ENCODE measurements around the gene BRCA1.
"Not testable (repeated sequence)": the region's sequence is repeated elsewhere in the genome, so short reads cannot be mapped to it uniquely, and the experiment has no call there.

Gene BRCA1

DNA sequence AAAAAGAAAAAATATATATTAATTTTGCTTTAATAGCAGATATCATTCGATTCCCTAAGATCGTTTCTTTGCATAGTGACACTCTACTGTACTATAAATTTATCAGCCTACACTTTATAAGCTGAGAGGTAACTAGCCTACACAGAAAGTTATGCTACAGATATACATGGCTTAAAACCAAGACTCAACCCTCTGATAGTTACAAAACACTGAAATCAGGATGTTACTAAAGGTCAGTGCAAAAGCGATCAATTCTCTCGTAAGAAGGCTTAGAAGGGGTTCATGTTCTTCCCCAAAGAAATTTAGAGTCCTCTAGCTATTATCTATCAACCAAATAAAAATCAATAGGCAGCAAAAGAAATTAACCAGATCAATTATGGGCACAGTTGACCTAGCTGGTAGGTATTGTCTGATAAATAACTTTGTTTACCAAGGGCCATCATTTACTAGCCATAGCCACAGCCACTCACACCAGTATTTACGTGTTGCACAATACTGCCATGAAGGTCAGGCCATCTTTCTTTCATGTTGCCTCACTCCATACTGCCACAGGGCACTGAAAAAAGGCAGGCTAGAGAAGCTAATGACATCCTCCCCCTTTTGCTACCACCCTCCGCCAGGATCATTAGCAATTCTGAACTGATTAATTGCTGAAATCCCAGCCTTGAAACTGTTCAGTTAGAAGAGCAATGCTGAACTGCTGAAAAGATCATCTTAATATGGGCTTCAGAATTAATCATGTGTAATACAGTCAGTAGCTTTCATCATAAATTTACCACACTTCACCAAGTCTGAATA lies 56.4 kb downstream of the BRCA1 start:
- DNase-seq, result no peak

DNA sequence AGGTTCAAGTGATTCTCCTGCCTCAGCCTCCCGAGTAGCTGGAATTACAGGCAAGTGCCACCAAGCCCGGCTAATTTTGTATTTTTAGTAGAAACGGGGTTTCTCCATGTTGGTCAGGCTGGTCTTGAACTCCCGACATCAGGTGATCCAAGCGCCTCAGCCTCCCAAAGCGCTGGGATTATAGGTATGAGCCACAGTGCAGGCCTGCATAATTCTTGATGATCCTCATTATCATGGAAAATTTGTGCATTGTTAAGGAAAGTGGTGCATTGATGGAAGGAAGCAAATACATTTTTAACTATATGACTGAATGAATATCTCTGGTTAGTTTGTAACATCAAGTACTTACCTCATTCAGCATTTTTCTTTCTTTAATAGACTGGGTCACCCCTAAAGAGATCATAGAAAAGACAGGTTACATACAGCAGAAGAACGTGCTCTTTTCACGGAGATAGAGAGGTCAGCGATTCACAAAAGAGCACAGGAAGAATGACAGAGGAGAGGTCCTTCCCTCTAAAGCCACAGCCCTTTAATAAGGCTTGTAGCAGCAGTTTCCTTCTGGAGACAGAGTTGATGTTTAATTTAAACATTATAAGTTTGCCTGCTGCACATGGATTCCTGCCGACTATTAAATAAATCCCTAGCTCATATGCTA lies 62.1 kb downstream of the BRCA1 start:
- no peak for DNase-seq

DNA sequence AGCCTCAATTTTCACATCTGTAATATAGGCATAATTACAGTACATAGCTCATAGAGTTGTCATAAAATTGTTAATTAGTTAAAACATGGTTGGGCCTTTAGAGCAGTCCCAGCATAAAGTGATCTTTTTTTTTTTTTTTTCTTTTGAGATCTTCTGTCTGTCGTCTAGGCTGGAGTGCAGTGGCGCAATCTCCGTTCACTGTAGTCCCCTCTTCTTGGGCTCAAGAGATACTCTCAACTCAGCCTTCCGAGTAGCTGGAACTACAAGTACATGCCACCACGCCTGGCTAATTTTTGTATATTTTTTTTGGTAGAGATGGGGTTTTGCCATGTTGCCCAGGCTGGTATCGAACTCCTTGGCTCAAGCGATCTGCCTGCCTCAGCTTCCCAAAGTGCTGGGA lies 69.1 kb downstream of the BRCA1 start:
- DNase-seq, result no peak

DNA sequence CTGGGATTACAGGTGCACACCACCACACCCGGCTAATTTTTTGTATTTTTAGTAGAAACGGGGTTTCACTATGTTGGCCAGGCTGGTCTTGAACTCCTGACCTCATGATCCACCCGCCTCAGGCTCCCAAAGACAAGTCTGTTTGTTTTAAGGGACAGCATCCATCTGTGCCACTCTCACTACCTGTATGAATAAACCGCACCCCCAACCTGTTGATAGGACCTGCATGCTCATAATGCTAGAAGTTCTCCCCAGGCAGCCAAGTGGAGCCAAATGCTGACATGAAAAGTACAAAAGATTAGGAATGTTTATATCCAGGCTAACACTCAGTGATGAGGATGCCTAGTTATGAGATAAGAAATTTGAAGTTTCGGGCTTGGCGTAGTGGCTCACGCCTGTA lies 72.2 kb downstream of the BRCA1 start:
- not testable (repeated sequence) for DNase-seq

DNA sequence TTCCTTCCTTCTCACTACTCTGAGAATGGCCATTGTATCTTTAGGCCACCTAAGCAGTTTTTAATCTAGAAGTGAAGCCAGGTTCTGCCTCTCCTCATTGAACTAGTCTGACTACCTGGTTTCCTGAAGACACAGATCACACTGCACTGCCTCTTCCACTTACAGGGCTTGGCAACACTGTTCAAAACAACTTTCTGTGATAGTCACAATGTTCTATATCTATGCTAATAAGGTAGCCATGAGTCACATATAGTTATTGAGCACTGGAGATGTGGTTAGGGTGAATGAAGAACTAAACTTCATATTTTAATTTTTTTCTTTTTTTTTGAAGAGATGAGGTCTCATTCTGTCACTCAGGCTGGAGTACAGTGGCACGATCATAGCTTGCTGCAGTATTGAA lies 73.2 kb downstream of the BRCA1 start:
- DNase-seq, result no peak

DNA sequence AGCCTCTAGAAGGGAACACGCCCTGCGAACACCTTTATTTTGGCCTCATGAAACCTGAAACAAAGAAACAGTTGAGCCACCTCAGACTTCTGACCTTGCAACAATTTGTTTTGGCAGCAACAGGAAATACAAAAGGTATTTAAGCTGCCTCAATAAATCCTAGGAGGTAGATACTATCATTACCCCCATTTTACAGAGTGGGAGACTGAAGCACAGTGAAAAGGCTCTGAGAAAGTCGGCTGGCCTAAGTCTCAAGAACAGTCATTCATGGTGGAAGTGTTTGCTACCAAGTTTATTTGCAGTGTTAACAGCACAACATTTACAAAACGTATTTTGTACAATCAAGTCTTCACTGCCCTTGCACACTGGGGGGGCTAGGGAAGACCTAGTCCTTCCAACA lies 81.1 kb downstream of the BRCA1 start:
- DNase-seq, result no peak

DNA sequence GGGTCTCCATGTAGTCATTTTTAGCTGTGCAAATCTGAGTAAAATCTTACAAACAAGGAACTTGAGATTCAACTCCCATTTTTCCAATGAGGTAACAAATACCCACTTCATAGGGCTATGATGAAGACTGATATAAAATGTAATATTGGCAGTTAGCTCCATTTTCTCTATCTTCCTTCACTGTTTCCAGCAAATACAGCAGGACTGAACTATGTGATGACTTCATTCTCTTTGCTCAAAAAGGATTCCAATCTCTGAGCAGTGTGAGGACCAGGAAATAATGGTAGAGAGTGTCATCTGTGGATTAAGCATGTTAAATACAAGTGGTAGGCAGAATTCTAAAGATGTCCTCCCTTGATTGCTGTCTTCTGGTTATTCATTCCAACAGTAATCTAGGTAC lies 81.9 kb downstream of the BRCA1 start:
- DNase-seq, result no peak

DNA sequence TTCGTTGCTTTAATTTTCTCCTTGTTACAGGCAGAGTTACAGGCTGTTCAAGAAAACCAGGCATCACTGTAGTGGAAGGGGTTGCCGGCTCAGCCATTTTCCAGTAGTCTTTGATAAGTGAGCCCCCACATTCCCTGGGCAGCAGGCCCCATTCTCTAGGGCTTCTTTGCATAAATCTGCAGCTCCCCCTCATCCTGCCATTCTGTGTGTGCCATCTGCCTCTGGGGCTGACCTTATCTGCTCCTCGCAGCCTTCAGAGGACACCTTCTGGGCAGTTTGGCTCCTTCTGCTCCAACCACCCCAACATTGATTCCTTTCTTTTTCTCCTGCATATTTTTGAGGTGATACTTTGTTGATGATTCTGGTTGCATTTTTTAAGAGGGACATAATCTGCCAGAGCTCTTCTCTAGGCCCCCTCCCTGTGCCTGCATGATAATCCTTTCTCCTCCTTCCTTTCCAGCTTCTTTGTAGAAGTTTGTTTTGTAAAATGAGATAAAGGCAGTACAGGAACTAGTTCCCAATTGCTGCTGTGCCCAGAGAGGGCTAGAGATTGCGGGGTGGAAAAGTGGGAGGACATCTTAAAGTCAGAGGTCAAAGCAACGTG lies 83.0 kb downstream of the BRCA1 start:
- no peak for DNase-seq

DNA sequence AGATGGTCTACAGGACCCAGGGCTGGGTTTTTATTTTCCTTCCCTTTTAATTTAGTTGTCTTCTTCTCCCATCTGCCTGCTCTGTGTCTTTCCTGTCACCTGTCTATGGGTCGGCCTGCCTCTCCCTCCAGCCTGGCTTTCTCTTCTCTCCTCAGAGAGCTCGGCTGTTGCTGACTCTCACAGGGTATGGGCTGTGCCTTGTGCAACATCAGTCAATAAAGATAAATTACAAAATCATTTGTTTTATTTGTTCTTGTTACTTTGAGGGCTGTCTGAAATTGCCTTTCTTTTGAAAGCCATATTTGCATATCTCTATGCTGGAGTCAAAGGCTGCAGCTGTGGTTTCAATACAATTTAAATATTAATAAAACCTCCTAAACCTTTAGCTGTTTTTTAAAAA lies 84.5 kb downstream of the BRCA1 start:
- DNase-seq, result no peak

DNA sequence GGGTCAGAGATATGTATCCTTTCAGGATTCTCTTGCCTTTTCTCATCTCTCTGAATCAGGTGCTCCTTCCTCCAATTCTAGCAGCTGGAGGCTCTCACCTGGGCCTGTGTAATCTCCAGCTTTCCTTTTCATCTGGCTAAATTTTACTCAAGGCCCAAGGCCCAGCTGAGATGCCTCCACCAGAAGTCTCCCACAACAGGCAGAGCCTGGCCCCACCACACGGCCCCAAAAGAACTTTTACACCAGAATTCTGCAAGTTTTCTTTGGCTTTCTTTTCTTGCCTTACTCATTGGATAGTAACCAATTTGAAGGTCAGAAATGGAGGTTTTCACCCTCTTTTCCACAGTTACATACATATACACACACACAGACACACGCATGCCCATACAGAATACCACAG lies 85.5 kb downstream of the BRCA1 start:
- DNase-seq, result no peak

DNA sequence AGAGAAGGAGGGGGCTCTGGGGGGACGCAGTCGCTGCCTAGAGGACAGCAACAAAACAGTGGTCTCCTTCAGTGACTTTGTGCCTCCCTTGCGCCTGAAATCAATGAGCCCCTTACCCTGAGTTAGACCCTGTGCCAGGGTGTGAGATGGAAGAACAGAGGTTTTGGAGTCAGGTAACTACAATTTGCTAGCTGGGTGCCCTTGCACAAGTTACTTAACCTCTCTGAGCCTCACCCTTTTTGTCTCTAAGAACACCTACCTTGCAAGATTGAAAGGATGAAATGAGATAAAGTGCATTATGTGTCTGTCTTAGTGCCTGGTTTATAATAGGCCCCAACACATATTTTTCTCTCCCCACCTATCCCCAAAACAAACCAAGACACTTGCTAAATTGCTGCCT lies 90.3 kb downstream of the BRCA1 start:
- no peak for DNase-seq

DNA sequence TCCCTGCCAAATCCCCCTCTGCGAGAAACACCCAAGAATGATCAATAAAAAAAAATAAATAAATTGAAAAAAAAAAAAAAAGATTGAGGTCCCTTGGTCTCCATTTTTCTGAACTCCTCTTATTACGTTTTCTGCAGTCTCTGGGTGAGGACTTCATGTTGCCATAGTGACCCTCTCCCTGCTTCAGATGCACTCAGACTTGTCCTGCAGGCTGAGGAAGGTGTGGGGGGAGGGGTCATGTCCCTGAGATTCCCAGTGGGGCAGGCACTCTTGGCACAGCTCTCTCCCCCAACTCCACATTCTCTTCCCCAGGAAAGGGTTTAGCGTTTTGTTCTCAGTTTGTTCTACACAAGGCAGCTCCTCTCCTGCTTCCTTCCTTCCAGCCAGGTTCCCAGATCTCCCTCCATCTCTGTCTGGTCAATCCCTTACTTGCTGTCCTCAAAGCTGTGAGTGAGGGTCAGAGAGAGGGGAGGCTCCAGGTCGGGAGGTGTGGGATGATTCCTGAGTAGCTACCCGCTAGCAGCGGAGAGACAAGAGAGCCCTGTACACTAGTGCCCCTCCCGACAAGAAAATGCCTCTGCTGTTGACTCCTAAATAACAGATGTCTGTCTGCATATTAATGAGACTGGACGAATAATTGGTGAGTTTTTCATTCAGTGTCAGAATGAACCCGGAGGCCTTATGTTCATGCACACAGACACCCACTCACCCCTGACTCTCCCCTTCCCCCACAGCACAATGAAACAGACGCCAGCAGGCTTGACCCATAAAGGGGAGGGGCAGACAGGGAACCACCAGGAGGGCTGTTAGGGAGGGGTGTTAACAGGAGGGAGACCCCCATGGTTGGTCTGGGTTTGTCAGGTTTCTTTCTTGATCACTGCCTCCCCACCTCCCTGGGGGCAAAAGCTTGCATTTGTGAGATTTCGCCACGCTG lies 90.9 kb downstream of the BRCA1 start:
- DNase-seq, result no peak

DNA sequence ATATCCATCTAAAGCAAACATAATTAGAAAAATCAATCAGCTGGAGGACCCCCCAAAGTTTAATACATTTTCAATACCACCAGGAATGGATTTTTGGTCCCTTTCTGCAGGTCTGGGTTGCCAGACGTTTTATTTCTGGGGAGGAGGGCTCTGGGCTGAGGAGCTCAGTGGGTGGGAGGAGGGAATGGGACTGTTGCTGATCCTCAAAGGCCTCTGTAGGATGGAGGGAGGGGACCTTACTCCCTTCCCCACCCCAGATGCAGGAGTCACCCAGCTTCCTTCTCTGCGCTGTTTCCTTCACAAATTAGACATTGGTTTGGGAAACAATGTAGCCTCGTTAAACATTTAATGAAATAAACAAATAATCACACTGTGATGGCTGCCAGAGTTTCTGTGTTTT lies 93.5 kb downstream of the BRCA1 start:
- no peak for DNase-seq

DNA sequence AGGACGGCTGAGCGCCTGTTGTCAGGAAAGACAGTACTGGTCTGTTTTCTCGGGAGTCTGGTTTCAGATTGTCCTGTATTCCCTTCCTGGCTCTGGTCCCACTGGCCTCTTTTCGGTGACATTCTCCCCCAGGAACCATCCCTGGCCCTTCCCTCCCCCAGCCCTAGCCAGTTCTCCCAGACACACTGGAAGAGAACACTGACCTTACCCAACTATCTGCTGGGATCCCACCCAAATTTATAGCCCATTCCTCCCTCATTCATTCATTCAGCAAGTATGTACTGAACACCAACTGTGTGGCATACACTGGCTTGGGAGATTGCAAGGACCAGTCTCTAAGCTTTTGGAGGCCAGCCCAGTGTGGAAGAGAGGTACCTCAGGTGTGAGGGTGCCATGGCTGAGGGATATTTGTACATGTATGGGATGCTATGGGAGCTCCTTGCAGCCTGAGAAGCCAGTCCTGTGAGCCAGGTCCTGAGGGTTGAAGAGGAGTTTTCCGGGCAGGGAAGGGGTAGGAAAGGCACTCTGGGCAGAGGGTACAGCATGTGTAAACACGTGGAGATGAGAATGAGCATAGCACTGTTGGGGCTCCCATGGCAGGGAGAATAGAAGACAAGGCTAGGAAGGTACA lies 94.9 kb downstream of the BRCA1 start:
- no peak for DNase-seq

DNA sequence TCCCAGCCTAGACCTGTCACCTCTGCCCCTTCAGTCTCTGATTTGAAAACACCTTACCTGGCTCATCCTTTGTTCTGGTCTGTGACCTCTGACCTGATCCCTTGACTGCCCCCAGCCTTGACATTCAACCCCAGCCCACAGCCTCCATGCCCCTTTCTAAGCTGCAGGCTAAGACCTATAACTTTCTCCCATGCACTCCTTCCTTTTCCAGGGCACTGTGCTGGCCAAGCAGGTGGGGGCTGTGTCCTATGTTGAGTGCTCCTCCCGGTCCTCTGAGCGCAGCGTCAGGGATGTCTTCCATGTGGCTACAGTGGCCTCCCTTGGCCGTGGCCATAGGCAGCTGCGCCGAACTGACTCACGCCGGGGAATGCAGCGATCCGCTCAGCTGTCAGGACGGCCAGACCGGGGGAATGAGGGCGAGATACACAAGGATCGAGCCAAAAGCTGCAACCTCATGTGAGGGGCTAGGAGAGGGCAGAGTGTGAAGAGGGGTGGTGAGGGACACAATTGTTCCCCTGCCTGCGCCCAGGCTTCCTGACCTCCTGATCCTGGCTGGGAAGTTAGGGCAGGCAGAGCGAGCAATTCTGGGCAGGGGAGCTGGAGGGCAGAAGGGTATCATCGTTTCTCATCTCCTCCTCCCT lies 96.8 kb downstream of the BRCA1 start:
- DNase-seq, result no peak

DNA sequence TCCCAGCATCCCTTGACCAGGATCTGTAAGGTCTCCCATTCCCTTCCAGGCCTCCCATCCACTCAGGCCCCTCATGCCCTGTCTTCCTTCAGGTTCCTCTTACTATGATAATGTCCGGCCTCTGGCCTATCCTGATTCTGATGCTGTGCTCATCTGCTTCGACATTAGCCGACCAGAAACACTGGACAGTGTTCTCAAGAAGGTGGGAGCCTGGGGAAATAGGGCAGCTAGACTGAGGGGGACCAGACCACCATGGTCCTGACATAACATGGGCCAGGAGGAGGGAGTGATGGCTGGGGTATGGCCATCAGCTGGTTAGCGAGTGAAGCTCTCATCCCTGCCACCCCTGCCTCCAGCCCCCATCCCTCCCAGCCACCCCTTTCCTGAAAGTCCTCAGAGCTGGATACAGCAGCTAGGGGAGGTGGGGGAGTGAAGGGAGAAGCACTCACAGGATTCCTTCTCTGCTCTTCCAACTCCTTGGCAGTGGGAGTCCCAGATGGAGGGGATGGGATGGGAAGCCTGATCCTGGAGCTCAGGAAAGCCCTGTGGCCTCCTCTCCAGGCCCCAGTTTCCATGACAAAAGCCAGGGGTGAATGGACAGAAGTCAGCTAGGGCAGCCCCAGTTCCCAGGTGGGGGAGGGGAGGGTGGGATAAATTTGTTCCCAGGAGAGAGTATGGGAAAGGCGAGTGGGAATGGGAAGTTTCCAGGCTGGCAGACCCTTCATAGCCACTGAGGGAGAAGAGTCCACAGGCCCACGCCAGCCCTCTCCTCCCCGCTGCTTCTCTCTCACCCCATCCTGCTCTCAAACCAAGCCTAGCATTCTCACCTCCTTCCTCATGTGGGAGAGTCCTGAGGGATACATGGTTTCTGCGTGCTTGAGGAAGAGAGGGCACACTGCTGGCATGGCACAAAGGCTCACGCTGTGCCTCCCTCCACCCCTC lies 97.8 kb downstream of the BRCA1 start:
- DNase-seq, result no peak

DNA sequence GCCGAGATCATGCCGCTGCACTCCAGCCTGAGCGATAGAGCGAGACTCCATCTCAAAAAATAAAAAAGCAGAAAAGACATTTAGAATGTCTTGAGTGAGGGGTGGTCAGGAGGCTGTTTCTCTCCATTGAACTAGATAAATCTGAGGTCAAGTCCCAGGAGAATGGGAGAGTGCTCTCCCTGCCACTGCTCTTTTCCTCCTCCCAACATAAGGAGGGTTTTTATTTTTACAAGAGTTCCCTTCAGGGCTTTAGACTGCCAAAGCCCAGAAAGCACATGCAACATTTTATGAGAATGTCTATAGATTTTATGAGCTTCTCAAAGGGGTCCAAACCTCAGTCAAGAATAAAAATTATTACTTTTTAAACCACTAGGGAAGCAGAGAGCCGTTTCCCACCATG lies 98.6 kb downstream of the BRCA1 start:
- no peak for DNase-seq

DNA sequence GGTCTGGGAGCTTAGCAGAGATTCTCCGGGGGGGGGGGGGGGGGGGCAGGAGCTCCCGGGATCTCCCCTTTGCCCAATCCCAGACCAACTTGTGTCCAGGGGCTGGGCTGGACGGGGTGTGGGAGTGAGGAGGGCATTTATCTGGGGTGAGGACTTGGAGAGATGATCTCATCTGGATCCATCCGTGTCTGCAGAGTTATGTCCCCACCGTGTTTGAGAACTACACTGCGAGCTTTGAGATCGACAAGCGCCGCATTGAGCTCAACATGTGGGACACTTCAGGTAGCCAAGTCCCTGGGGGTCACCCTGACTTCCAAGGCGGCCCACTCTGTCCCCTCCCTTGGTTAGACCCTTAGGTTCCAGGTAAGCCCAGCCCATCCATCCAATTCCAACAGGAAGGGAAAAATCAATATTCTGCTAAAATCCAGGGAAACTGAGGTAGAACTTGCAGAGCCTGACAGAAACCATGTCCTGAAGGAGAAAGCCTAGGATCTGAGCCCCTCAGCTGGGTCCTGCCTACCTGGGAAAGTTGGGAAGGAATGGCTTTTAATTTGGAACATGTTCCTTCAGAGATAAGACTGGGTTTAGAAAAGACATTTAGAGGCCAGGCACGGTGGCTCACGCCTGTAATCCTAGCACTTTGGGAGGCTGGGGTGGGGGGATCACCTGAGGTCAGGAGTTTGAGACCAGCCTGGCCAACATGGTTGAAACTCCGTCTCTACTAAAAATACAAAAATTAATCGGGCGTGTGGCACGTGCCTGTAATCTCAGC lies 99.2 kb downstream of the BRCA1 start:
- DNase-seq, result no peak

DNA sequence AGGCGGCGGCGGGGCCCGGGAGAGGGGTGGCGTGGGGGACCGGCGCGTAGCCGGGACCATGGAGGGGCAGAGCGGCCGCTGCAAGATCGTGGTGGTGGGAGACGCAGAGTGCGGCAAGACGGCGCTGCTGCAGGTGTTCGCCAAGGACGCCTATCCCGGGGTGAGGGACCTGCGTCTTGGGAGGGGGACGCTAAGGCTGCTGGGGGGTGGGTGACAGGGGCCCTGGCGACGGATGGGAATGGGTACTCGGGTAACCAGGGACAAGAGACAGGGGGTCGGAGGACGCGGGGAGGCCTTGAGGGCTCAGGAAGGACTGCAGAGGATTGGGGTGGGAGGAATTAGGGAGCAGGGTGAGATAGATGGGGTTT lies 99.9 kb downstream of the BRCA1 start:
- no peak for DNase-seq

Data from NCI-H2029 (cell line).